H9 (cell line): Measurements from ENCODE around the gene UCP2. TPM values are rescaled to one million over a fixed set of nuclear protein-coding genes. Genes with fewer than 3 reads are reported as not detected.

Source experiments
- DNase-seq: peaks from one replicate; pipeline ENCODE4 v3.0.0-alpha.2; 2017
- H2AFZ ChIP-seq: one replicate; pipeline ENCODE4 v1.6.1; 2013; ENCODE audit warnings: mild to moderate bottlenecking, low read length, control low read depth, moderate library complexity
- H2AK5ac ChIP-seq: 2 replicates; pipeline ENCODE4 v1.6.1; 2013; ENCODE audit warnings: low read length, control low read depth, mixed read lengths; ENCODE audit not compliant: insufficient read length
- H2BK120ac ChIP-seq: one replicate; pipeline ENCODE4 v1.6.1; 2013; ENCODE audit warnings: low read depth, mild to moderate bottlenecking, low read length, control low read depth, inconsistent platforms; ENCODE audit not compliant: poor library complexity, severe bottlenecking
- H2BK12ac ChIP-seq: 2 replicates; pipeline ENCODE4 v1.6.1; 2013; ENCODE audit warnings: low read length, control low read depth, mixed read lengths, low read depth; ENCODE audit not compliant: insufficient read length
- H2BK15ac ChIP-seq: 2 replicates; pipeline ENCODE4 v1.6.1; 2013; ENCODE audit warnings: low read depth, low read length, control low read depth
- H2BK20ac ChIP-seq: one replicate; pipeline ENCODE4 v1.6.1; 2013; ENCODE audit warnings: low read depth, mild to moderate bottlenecking, low read length, control low read depth, inconsistent platforms; ENCODE audit not compliant: poor library complexity, severe bottlenecking
- H2BK5ac ChIP-seq: 2 replicates; pipeline ENCODE4 v1.6.1; 2013; ENCODE audit warnings: low read length, control low read depth, mixed read lengths; ENCODE audit not compliant: insufficient read length
- H3K14ac ChIP-seq: 2 replicates; pipeline ENCODE4 v1.6.1; 2013; ENCODE audit warnings: low read length, control low read depth; ENCODE audit not compliant: insufficient read depth
- H3K18ac ChIP-seq: 2 replicates; pipeline ENCODE4 v1.6.1; 2013; ENCODE audit warnings: low read depth, mild to moderate bottlenecking, mixed read lengths, low read length, control low read depth; ENCODE audit not compliant: insufficient read length
- H3K23ac ChIP-seq: 2 replicates; pipeline ENCODE4 v1.6.1; 2013; ENCODE audit warnings: low read length, control low read depth, mixed read lengths, low read depth; ENCODE audit not compliant: insufficient read length
- H3K23me2 ChIP-seq: 2 replicates; pipeline ENCODE4 v1.6.1; 2013; ENCODE audit warnings: low read depth, mild to moderate bottlenecking, mixed read lengths, low read length, control low read depth; ENCODE audit not compliant: insufficient read length, poor library complexity, severe bottlenecking
- H3K27ac ChIP-seq: 2 replicates; pipeline ENCODE4 v1.5.1; 2013; ENCODE audit warnings: low read length, control low read depth, mixed read lengths, low read depth; ENCODE audit not compliant: insufficient read length
- H3K27me3 ChIP-seq: 2 replicates; pipeline ENCODE4 v1.6.1; 2013; ENCODE audit warnings: low read length, control low read depth, inconsistent platforms; ENCODE audit not compliant: insufficient read depth
- H3K4ac ChIP-seq: 2 replicates; pipeline ENCODE4 v1.6.1; 2013; ENCODE audit warnings: low read depth, mild to moderate bottlenecking, control low read depth, inconsistent platforms, low read length, moderate library complexity
- H3K4me1 ChIP-seq: 2 replicates; pipeline ENCODE4 v1.6.1; 2013; ENCODE audit warnings: low read length, control low read depth, inconsistent platforms; ENCODE audit not compliant: insufficient read depth
- H3K4me2 ChIP-seq: 2 replicates; pipeline ENCODE4 v1.6.1; 2013; ENCODE audit warnings: low read length, control low read depth, mixed read lengths; ENCODE audit not compliant: insufficient read length, insufficient read depth
- H3K56ac ChIP-seq: 2 replicates; pipeline ENCODE4 v1.6.1; 2013; ENCODE audit warnings: low read depth, mild to moderate bottlenecking, mixed read lengths, low read length, control low read depth; ENCODE audit not compliant: insufficient read length
- H3K79me1 ChIP-seq: 2 replicates; pipeline ENCODE4 v1.6.1; 2013; ENCODE audit warnings: low read depth, mild to moderate bottlenecking, moderate library complexity, low read length, control low read depth, inconsistent platforms; ENCODE audit not compliant: insufficient read depth, poor library complexity, severe bottlenecking
- H3K79me2 ChIP-seq: 2 replicates; pipeline ENCODE4 v1.6.1; 2013; ENCODE audit warnings: low read length, control low read depth, inconsistent platforms; ENCODE audit not compliant: insufficient read depth
- H3K9ac ChIP-seq: 2 replicates; pipeline ENCODE4 v1.6.1; 2013; ENCODE audit warnings: low read length, control low read depth, mixed read lengths; ENCODE audit not compliant: insufficient read length; ENCODE audit errors: extremely low read depth
- H3K9me3 ChIP-seq: one replicate; pipeline ENCODE4 v1.6.1; 2013; ENCODE audit warnings: low read depth, low read length, inconsistent platforms; ENCODE audit not compliant: control insufficient read depth
- H3T11ph ChIP-seq: one replicate; pipeline ENCODE4 v1.6.1; 2013; ENCODE audit warnings: mild to moderate bottlenecking, low read length, control low read depth, inconsistent platforms
- H4K20me1 ChIP-seq: one replicate; pipeline ENCODE4 v1.6.1; 2013; ENCODE audit not compliant: control insufficient read depth, insufficient read length, insufficient read depth
- H4K5ac ChIP-seq: 2 replicates; pipeline ENCODE4 v1.6.1; 2013; ENCODE audit warnings: low read depth, mild to moderate bottlenecking, mixed read lengths, low read length, control low read depth; ENCODE audit not compliant: insufficient read length
- H4K8ac ChIP-seq: replicated peaks from 2 replicates; pipeline ENCODE4 v1.6.1; 2013; ENCODE audit warnings: low read length, control low read depth, mixed read lengths, low read depth; ENCODE audit not compliant: insufficient read length
- H4K91ac ChIP-seq: 2 replicates; pipeline ENCODE4 v1.6.1; 2013; ENCODE audit warnings: low read depth, mild to moderate bottlenecking, moderate library complexity, mixed read lengths, low read length, control low read depth; ENCODE audit not compliant: insufficient read length
- H3K27ac Mint-ChIP-seq, 3 experiments: 2 replicates in 2 of 3; 3 replicates in 1 of 3; pipeline ENCODE4 v1.8.0; 2020 to 2021; ENCODE audit warnings: mixed read lengths in 3 of 3, mild to moderate bottlenecking in 1 of 3, moderate library complexity in 1 of 3
- H3K27me3 Mint-ChIP-seq: 2 replicates; pipeline ENCODE4 v1.8.0; 2021; ENCODE audit warnings: low read depth, mild to moderate bottlenecking, moderate library complexity, mixed read lengths
- H3K36me3 Mint-ChIP-seq, 3 experiments: 2 replicates in 2 of 3; 3 replicates in 1 of 3; pipeline ENCODE4 v1.8.0; 2020 to 2021; ENCODE audit warnings: low read depth in 3 of 3, mixed read lengths in 3 of 3; ENCODE audit not compliant: insufficient read depth in 1 of 3
- H3K4me1 Mint-ChIP-seq, 2 experiments: 2 replicates each; pipeline ENCODE4 v1.8.0; 2020; ENCODE audit warnings: mixed read lengths in 2 of 2
- H3K4me3 Mint-ChIP-seq, 2 experiments: 2 replicates in 1 of 2; 3 replicates in 1 of 2; pipeline ENCODE4 v1.8.0; 2020 to 2021; ENCODE audit warnings: mild to moderate bottlenecking in 2 of 2, mixed read lengths in 2 of 2, moderate library complexity in 1 of 2
- H3K9me3 Mint-ChIP-seq, 2 experiments: 2 replicates in 1 of 2; 3 replicates in 1 of 2; pipeline ENCODE4 v1.8.0; 2020; ENCODE audit warnings: mild to moderate bottlenecking in 2 of 2, mixed read lengths in 2 of 2, moderate library complexity in 1 of 2
- CTCF ChIP-seq: fragments of 200-600 bp; sonication (generic); conservative IDR thresholded peaks from 3 replicates; pipeline ENCODE4 v1.8.0; 2021; ENCODE audit warnings: antibody characterized with exemption, mild to moderate bottlenecking
- WGBS: extraction: QIAGEN DNeasy Blood & Tissue Kit; methylation state at CpG from one replicate; pipeline ENCODE4 v1.1.7; 2013; ENCODE audit warnings: missing lambda C conversion rate, low lambda C conversion rate, mixed read lengths; ENCODE audit not compliant: insufficient read length; ENCODE audit errors: extremely low coverage; 5-methylcytosine and 5-hydroxymethylcytosine counted together
- total RNA-seq: library from RNA; stranded (reverse); gene quantifications from 2 replicates; pipeline ENCODE4 v1.2.1, GENCODE V29; 2021

Gene UCP2
- total RNA-seq, 1 experiment from 2014 or later, result 62.1 TPM

GRCh38 chr11:74015919-74016684, 33.5 kb upstream of the UCP2 start:
- no peak overlapping the region for H2AK5ac ChIP-seq
- Mint-ChIP-seq H3K36me3 (peaks cover 0 to 21% (median 12%) of the 10 kb centered on the region in 3 experiments; a peak in 5 of 7 replicates), H3K4me1 (peaks cover 0 to 1% of the 10 kb centered on the region in 2 experiments; a peak in 1 of 4 replicates), H3K4me3 (no peak overlapping the region), H3K27me3 (no peaks in the 10 kb centered on the region; the same call in 1 of the 2 replicates), H3K9me3 (no peaks in the 10 kb centered on the region), H3K27ac (no peak overlapping the region)
- H3K27me3 ChIP-seq, result no peaks in the 10 kb centered on the region
- H3T11ph ChIP-seq, result no peak overlapping the region
- H3K9me3 ChIP-seq, result no peaks in the 10 kb centered on the region
- no peak overlapping the region for H3K14ac ChIP-seq
- no peak overlapping the region for H2BK120ac ChIP-seq
- no peak overlapping the region for H2BK15ac ChIP-seq
- no peak for DNase-seq
- no peak overlapping the region for H2BK12ac ChIP-seq
- no peak overlapping the region for H4K8ac ChIP-seq
- H3K4me2 ChIP-seq, result no peak overlapping the region
- H3K79me2 ChIP-seq, result no peaks in the 10 kb centered on the region
- H3K56ac ChIP-seq, result no peak overlapping the region
- no peak for TF ChIP-seq CTCF
- H3K23ac ChIP-seq, result no peak overlapping the region
- WGBS, result no CpG with 5 or more reads among the region's 5 CpGs
- no peak overlapping the region for H3K4ac ChIP-seq
- H2BK5ac ChIP-seq, result no peak overlapping the region
- no peaks in the 10 kb centered on the region for H3K79me1 ChIP-seq
- H3K4me1 ChIP-seq, result no peaks in the 10 kb centered on the region
- no peaks in the 10 kb centered on the region for H4K20me1 ChIP-seq
- H3K27ac ChIP-seq, result no peak overlapping the region
- H2BK20ac ChIP-seq, result no peak overlapping the region
- no peak overlapping the region for H4K91ac ChIP-seq
- no peak overlapping the region for H3K9ac ChIP-seq
- H2AFZ ChIP-seq, result no peak overlapping the region
- H3K23me2 ChIP-seq, result no peaks in the 10 kb centered on the region
- H4K5ac ChIP-seq, result no peak overlapping the region
- H3K18ac ChIP-seq, result no peak overlapping the region
